Mucosa of rectum (tissue), 2 donors: ENCODE results near the gene INPP4A.

Source experiments
- H3K27ac ChIP-seq, 2 donors: one replicate each; pipeline ENCODE4 v1.7.0; 2013; ENCODE audit warnings: inconsistent platforms in 2 of 2, low read depth in 2 of 2, low read length in 2 of 2
- H3K27me3 ChIP-seq, 2 donors: one replicate each; pipeline ENCODE4 v1.7.0; 2013; ENCODE audit warnings: low read length in 2 of 2; ENCODE audit not compliant: control insufficient read depth in 2 of 2, insufficient read depth in 2 of 2
- H3K36me3 ChIP-seq, 2 donors: one replicate each; pipeline ENCODE4 v1.7.0; 2013; ENCODE audit warnings: low read length in 2 of 2; ENCODE audit not compliant: control insufficient read depth in 2 of 2, insufficient read depth in 2 of 2
- H3K4me1 ChIP-seq, 2 donors: one replicate each; pipeline ENCODE4 v1.7.0; 2013; ENCODE audit warnings: low read length in 2 of 2, mild to moderate bottlenecking in 1 of 2; ENCODE audit not compliant: control insufficient read depth in 2 of 2, insufficient read depth in 2 of 2
- H3K4me3 ChIP-seq, 2 donors: one replicate each; pipeline ENCODE4 v1.7.0; 2013; ENCODE audit warnings: low read length in 2 of 2
- H3K9ac ChIP-seq, 2 donors: one replicate each; pipeline ENCODE4 v1.7.0; 2013; ENCODE audit warnings: low read length in 2 of 2, low read depth in 1 of 2, mild to moderate bottlenecking in 1 of 2
- H3K9me3 ChIP-seq, 2 donors: one replicate each; pipeline ENCODE4 v1.7.0; 2013; ENCODE audit warnings: low read length in 2 of 2; ENCODE audit not compliant: control insufficient read depth in 2 of 2
- donor health status: healthy.
- donor health status: Normal muscosa, but diverticular disease.

Gene INPP4A

GRCh38 chr2:98484121-98484557 is 39.5 kb downstream of the INPP4A start:
- H3K4me1 ChIP-seq, result peaks cover 30 to 42% of the 10 kb centered on the region in 2 donors
- no peak overlapping the region for H3K9ac ChIP-seq
- H3K36me3 ChIP-seq, result no peaks in the 10 kb centered on the region
- no peak overlapping the region for H3K4me3 ChIP-seq
- H3K9me3 ChIP-seq, result no peaks in the 10 kb centered on the region
- peak overlapping the region in 1 of 2 donors; percentile 59 for H3K27ac ChIP-seq
- H3K27me3 ChIP-seq, result no peaks in the 10 kb centered on the region

- peaks cover 23 to 36% of the 10 kb centered on the region in 2 donors for H3K4me1 ChIP-seq
These were observed 40.2 kb downstream of the INPP4A start for GRCh38 chr2:98484652-98485452.

DNA sequence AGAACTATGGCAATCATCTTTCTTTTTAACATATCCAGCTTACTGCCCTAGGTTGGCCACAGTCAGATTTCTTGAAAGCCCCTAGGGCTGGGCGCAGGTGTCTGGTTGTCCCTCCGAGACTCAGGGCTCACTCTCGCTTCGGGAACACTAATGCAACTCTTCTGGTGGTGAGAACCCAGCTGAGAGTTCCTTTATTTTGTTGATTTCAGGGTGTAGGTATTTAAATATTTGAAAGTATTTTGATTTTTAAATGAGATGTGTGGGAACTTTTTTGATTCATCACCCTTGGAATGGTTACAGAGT is 40.7 kb downstream of the INPP4A start:
- no peaks in the 10 kb centered on the region for H3K9me3 ChIP-seq
- H3K27me3 ChIP-seq, result no peaks in the 10 kb centered on the region
- no peak overlapping the region for H3K9ac ChIP-seq
- peaks cover 21 to 33% of the 10 kb centered on the region in 2 donors for H3K4me1 ChIP-seq
- no peak overlapping the region for H3K4me3 ChIP-seq
- no peaks in the 10 kb centered on the region for H3K36me3 ChIP-seq
- no peak overlapping the region for H3K27ac ChIP-seq

More at GRCh38 chr2:98484652-98485452, 40.2 kb downstream of the INPP4A start:
- Histone ChIP-seq H3K36me3 (no peaks in the 10 kb centered on the region), H3K27me3 (no peaks in the 10 kb centered on the region), H3K9ac (no peak overlapping the region), H3K9me3 (no peaks in the 10 kb centered on the region), H3K4me3 (no peak overlapping the region), H3K27ac (peak overlapping the region in 1 of 2 donors; percentile 13)

DNA sequence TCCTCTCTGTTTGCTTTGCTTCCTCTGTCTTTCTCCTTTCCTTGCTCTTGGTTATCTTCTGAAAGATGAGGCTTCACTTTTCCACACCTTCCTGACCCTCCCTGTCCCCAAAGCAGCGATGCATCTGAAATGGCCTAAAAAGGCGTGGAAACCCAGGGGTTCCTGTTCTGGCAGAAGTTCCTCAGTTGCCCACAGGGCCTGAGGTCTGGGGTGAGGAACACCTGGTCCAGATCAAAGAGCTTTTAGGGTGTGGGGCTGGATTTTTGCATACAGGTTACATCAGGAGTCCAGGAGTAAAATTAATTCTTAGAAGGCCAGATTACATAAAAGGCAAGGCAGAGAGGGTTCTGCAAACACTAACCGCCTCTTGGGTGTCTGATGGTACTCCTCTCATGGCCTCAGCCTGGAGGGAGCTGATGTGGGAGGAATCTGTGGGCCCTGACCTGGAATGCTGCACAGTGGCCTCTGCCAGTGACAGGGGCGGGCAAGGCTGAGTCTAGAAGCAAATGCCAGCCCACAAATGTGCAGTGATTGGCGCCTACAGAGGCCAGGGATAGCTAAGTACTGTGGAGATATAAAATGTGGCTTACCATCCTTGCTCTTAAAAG is 41.8 kb downstream of the INPP4A start:
- H3K27me3 ChIP-seq, result no peaks in the 10 kb centered on the region
- peak overlapping the region in 1 of 2 donors; percentile 14 for H3K9ac ChIP-seq
- no peaks in the 10 kb centered on the region for H3K9me3 ChIP-seq
- H3K27ac ChIP-seq, result peak overlapping the region; percentile 15 to 65
- no peaks in the 10 kb centered on the region for H3K36me3 ChIP-seq
- H3K4me1 ChIP-seq, result peaks cover 20 to 28% of the 10 kb centered on the region in 2 donors
- H3K4me3 ChIP-seq, result no peak overlapping the region

DNA sequence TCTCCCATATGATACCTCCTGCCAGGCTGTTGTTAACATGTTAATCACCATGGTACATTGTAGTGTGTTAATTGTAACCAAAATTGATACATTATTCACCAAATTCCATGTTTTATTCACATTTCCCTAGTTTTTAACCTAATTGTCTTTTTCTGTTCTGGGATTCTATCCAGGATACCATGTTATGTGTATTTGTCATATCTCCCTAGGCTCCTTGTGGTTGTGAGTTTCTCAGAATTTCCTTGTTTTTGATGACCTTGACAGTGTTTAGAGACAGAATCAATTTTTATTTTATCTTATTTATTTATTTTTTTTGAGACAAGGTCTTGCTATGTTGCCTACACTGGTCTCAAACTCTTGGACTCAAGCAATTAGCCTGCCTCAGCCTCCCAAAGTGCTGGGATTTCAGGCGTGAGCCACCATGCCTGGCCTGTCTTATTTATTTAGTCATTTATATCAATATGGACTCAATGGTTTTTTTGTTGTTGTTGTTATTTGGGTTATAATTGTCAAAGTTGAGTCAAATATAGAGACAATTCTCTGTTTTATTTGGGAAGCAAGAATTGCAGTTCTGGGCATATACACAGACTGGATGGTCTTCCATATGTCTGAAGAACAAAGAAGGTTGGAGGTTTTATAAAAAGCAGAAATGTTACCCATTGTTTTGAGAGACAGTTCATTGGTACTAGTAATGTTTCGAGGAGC is 42.6 kb downstream of the INPP4A start:
- H3K4me1 ChIP-seq, result peaks cover 20 to 28% of the 10 kb centered on the region in 2 donors
- no peak overlapping the region for H3K4me3 ChIP-seq
- H3K27me3 ChIP-seq, result no peaks in the 10 kb centered on the region
- H3K36me3 ChIP-seq, result no peaks in the 10 kb centered on the region
- no peak overlapping the region for H3K9ac ChIP-seq
- no peaks in the 10 kb centered on the region for H3K9me3 ChIP-seq
- H3K27ac ChIP-seq, result peak overlapping the region; percentile 15 to 38

GRCh38 chr2:98487806-98488189 is 43.1 kb downstream of the INPP4A start:
- H3K27ac ChIP-seq, result peak overlapping the region in 1 of 2 donors; percentile 72
- peaks cover 20 to 28% of the 10 kb centered on the region in 2 donors for H3K4me1 ChIP-seq
- no peak overlapping the region for H3K9ac ChIP-seq
- H3K9me3 ChIP-seq, result no peaks in the 10 kb centered on the region
- H3K4me3 ChIP-seq, result no peak overlapping the region
- no peaks in the 10 kb centered on the region for H3K36me3 ChIP-seq
- H3K27me3 ChIP-seq, result no peaks in the 10 kb centered on the region

GRCh38 chr2:98488252-98488651 is 43.6 kb downstream of the INPP4A start:
- Histone ChIP-seq H3K36me3 (no peaks in the 10 kb centered on the region), H3K27me3 (no peaks in the 10 kb centered on the region), H3K27ac (peak overlapping the region; percentile 34 to 72), H3K9me3 (no peaks in the 10 kb centered on the region), H3K9ac (no peak overlapping the region), H3K4me1 (peaks cover 18 to 28% of the 10 kb centered on the region in 2 donors), H3K4me3 (no peak overlapping the region)

- Histone ChIP-seq H3K27me3 (no peaks in the 10 kb centered on the region), H3K4me3 (no peak overlapping the region), H3K27ac (peak overlapping the region in 1 of 2 donors; percentile 72), H3K36me3 (no peaks in the 10 kb centered on the region), H3K9ac (no peak overlapping the region), H3K4me1 (peaks cover 8 to 21% of the 10 kb centered on the region in 2 donors), H3K9me3 (no peaks in the 10 kb centered on the region)
These were observed 44.8 kb downstream of the INPP4A start for GRCh38 chr2:98489486-98489885.

- Histone ChIP-seq H3K4me1 (peaks cover 8 to 18% of the 10 kb centered on the region in 2 donors), H3K36me3 (no peaks in the 10 kb centered on the region), H3K9me3 (no peaks in the 10 kb centered on the region), H3K9ac (no peak overlapping the region), H3K4me3 (no peak overlapping the region), H3K27ac (peak overlapping the region in 1 of 2 donors; percentile 27), H3K27me3 (no peaks in the 10 kb centered on the region)
These were observed 45.6 kb downstream of the INPP4A start for GRCh38 chr2:98489971-98490962.
